Large intestine (tissue), 3 donors: ENCODE data around the gene SNTG2. TPM values are rescaled to one million over a fixed set of nuclear protein-coding genes. Genes with fewer than 3 reads are reported as not detected.

Experiments used
- DNase-seq, 2 donors: peaks; one replicate each; pipeline versions ENCODE4 v3.0.0 to v3.0.0-alpha.2; 2013
- H3K27ac ChIP-seq: one replicate; pipeline ENCODE4 v1.5.1; 2013; ENCODE audit warnings: low read length
- H3K27me3 ChIP-seq: 2 replicates; pipeline ENCODE4 v1.6.1; 2013; ENCODE audit warnings: low read length; ENCODE audit not compliant: control insufficient read depth, insufficient read depth
- H3K36me3 ChIP-seq: 2 replicates; pipeline ENCODE4 v1.6.1; 2013; ENCODE audit warnings: low read length; ENCODE audit not compliant: control insufficient read depth, insufficient read depth
- H3K4me1 ChIP-seq: one replicate; pipeline ENCODE4 v1.6.1; 2013; ENCODE audit warnings: low read length; ENCODE audit not compliant: control insufficient read depth, insufficient read depth
- H3K4me3 ChIP-seq: one replicate; pipeline ENCODE4 v1.5.1; 2013; ENCODE audit warnings: low read length
- H3K9me3 ChIP-seq: one replicate; pipeline ENCODE4 v1.6.1; 2013; ENCODE audit warnings: mild to moderate bottlenecking, low read depth, low read length, moderate library complexity; ENCODE audit not compliant: control insufficient read depth
- WGBS: methylation state at CpG from one replicate; pipeline ENCODE4 v1.1.5; 2013; ENCODE audit warnings: low lambda C conversion rate; ENCODE audit not compliant: insufficient coverage; 5-methylcytosine and 5-hydroxymethylcytosine counted together
- polyA plus RNA-seq: library from polyadenylated mRNA; unstranded; fragments of 120-200 nt; gene quantifications from one replicate; pipeline ENCODE4 v1.2.1, GENCODE V29; 2013

Gene SNTG2
- polyA plus RNA-seq, 1 donor = 0.48 TPM

GRCh38 chr2:1046067-1046466 is 95.4 kb downstream of the SNTG2 start:
- WGBS = 50% methylated on average over 2 of the region's 4 CpGs
- Histone ChIP-seq H3K9me3 (no peaks in the 10 kb centered on the region), H3K4me3 (no peak overlapping the region), H3K27ac (no peak overlapping the region), H3K27me3 (no peaks in the 10 kb centered on the region), H3K36me3 (no peaks in the 10 kb centered on the region), H3K4me1 (no peaks in the 10 kb centered on the region)
- no peak for DNase-seq

- Histone ChIP-seq H3K36me3 (no peaks in the 10 kb centered on the region), H3K4me3 (no peak overlapping the region), H3K4me1 (no peaks in the 10 kb centered on the region), H3K27me3 (no peaks in the 10 kb centered on the region), H3K9me3 (no peaks in the 10 kb centered on the region), H3K27ac (no peak overlapping the region)
- no CpG with 5 or more reads among the region's 1 CpG for WGBS
- no peak for DNase-seq
Observed at GRCh38 chr2:1047485-1047884, 96.8 kb downstream of the SNTG2 start.

GRCh38 chr2:1049691-1050090 is 99.0 kb downstream of the SNTG2 start:
- H3K27me3 ChIP-seq = no peaks in the 10 kb centered on the region
- no peaks in the 10 kb centered on the region for H3K4me1 ChIP-seq
- H3K4me3 ChIP-seq = no peak overlapping the region
- WGBS = 100% methylated on average over 1 of the region's 2 CpGs
- DNase-seq = no peak
- H3K27ac ChIP-seq = no peak overlapping the region
- no peaks in the 10 kb centered on the region for H3K36me3 ChIP-seq
- no peaks in the 10 kb centered on the region for H3K9me3 ChIP-seq

GRCh38 chr2:1051075-1051474 is 100.4 kb downstream of the SNTG2 start:
- Histone ChIP-seq H3K27ac (no peak overlapping the region), H3K4me3 (no peak overlapping the region), H3K27me3 (no peaks in the 10 kb centered on the region), H3K4me1 (no peaks in the 10 kb centered on the region), H3K36me3 (no peaks in the 10 kb centered on the region), H3K9me3 (no peaks in the 10 kb centered on the region)
- DNase-seq = no peak
- WGBS = 51% methylated on average over 3 of the region's 3 CpGs

- WGBS = 92% methylated on average over 2 of the region's 8 CpGs
- Histone ChIP-seq H3K36me3 (no peaks in the 10 kb centered on the region), H3K4me3 (no peak overlapping the region), H3K27me3 (no peaks in the 10 kb centered on the region), H3K27ac (no peak overlapping the region), H3K9me3 (no peaks in the 10 kb centered on the region), H3K4me1 (no peaks in the 10 kb centered on the region)
- DNase-seq = no peak
Observed at GRCh38 chr2:1052771-1053191, 102.1 kb downstream of the SNTG2 start.

- no peaks in the 10 kb centered on the region for H3K27me3 ChIP-seq
- no peaks in the 10 kb centered on the region for H3K9me3 ChIP-seq
- no CpG with 5 or more reads among the region's 8 CpGs for WGBS
- DNase-seq = no peak
- H3K27ac ChIP-seq = no peak overlapping the region
- H3K4me1 ChIP-seq = no peaks in the 10 kb centered on the region
- no peaks in the 10 kb centered on the region for H3K36me3 ChIP-seq
- H3K4me3 ChIP-seq = no peak overlapping the region
Observed at GRCh38 chr2:1053786-1054185, 103.1 kb downstream of the SNTG2 start.

DNA sequence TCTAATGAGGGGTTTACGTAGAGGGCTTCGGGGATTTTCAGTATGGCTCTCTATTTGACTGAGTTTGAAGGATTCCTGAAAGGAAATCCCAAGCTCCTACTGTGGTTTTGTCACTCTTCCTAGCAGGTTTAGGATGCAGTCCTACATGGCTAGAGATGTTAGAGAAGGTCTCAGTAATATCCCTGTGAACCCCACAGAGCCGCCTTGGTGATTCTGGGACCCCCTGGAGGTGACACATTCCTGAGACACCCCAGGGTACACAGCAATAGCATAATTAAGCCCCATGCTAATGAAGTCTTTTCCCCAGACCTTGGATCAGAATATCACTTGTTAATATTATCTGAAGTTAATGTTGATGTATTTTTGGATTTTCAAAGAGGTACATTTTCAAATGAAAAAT is 103.8 kb downstream of the SNTG2 start:
- Histone ChIP-seq H3K4me1 (no peaks in the 10 kb centered on the region), H3K36me3 (no peaks in the 10 kb centered on the region), H3K4me3 (no peak overlapping the region), H3K27me3 (no peaks in the 10 kb centered on the region), H3K9me3 (no peaks in the 10 kb centered on the region), H3K27ac (no peak overlapping the region)
- DNase-seq = no peak
- WGBS = no CpG with 5 or more reads among the region's 3 CpGs

DNA sequence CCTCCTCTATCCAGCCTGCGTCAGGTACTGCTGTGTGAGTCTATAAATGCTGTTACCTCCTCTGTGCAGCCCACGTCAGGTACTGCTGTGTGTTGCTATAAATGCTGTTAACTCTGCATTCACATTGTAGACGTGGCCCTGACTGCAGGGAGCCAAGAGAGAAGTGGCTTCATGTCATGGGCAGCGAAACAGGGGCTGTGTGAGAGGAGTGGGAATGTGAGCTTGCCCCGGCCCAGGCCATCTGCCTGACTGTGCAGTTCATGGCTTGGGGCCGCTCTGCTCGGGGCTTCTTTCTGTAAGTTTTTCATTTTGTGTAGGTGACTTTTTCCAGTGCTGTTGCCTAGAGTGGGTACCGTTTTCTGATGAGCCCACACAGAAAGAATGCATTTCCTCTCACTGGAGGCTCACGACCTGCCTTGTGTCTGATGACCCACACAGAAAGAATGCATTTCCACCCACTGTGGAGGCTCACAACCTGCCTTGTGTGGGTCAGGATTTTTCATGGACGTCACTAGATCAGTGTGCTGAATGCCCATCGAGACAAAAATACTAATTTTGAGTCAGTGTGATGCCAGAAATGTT is 104.5 kb downstream of the SNTG2 start:
- H3K9me3 ChIP-seq = no peaks in the 10 kb centered on the region
- H3K4me3 ChIP-seq = no peak overlapping the region
- H3K4me1 ChIP-seq = no peaks in the 10 kb centered on the region
- no peaks in the 10 kb centered on the region for H3K27me3 ChIP-seq
- H3K27ac ChIP-seq = no peak overlapping the region
- 78% methylated on average over 1 of the region's 11 CpGs for WGBS
- H3K36me3 ChIP-seq = no peaks in the 10 kb centered on the region
- DNase-seq = no peak

DNA sequence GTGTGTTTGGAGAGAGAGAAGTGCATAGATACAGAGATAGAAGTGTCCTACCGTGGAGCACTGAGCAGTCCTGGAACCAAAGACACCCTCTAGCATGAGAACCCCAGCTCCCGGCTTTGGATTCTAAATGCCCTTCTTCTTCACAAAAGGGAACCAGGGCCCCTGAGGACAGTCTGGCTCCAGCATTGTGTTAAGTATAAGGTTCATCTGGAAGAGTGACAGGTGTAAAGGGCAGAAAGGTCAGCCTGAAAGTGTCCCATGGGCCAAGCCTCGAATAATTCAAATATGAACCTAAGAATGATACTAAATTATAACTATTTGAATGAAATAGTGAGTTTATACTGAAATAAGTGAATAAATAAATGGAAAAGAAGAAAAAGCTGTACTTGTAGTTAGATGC is 109.7 kb downstream of the SNTG2 start:
- Histone ChIP-seq H3K27me3 (no peaks in the 10 kb centered on the region), H3K9me3 (no peaks in the 10 kb centered on the region), H3K4me3 (no peak overlapping the region), H3K4me1 (no peaks in the 10 kb centered on the region), H3K27ac (no peak overlapping the region), H3K36me3 (no peaks in the 10 kb centered on the region)
- no peak for DNase-seq
- no CpG with 5 or more reads among the region's 3 CpGs for WGBS

DNA sequence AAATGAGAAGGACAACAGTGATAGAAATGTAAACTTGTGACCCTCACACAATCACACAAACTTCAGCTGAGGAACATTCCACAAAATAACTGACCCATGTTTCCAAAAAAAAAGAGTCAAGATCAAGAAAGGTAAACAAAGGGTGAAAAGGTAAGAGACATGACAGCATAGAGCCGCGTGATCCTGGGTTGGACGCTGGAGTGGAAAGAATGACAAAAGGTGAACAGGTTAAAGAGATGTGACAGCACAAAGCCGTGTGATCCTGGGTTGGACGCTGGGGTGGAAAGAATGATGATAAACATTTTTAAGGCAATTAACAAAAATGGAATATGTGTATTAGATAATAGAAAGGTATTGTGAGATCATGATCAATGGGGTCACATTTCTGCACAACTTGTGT is 110.3 kb downstream of the SNTG2 start:
- Histone ChIP-seq H3K27me3 (no peaks in the 10 kb centered on the region), H3K4me3 (no peak overlapping the region), H3K27ac (no peak overlapping the region), H3K4me1 (no peaks in the 10 kb centered on the region), H3K36me3 (no peaks in the 10 kb centered on the region), H3K9me3 (no peaks in the 10 kb centered on the region)
- 12% methylated on average over 5 of the region's 5 CpGs for WGBS
- no peak for DNase-seq

DNA sequence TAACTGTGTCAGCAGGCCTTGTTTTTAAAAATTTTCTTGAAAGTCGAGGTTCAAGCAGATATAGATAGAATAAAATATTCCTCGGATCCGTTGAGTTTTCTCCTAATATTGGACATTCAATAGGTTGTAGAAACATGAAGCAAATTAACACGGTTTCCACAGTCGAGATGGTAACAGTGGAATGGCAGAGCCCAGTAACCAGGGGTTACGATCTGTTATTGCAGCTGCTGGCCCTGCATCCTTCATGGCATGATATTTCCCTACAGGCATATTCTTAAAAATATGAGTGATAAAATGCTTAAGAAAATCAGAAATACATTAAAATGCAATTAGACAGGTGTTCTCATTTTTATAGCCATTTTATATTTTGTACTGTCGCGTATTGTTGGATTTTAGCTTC is 117.6 kb downstream of the SNTG2 start:
- H3K4me1 ChIP-seq = no peaks in the 10 kb centered on the region
- H3K27ac ChIP-seq = no peak overlapping the region
- 100% methylated on average over 3 of the region's 8 CpGs for WGBS
- H3K9me3 ChIP-seq = no peaks in the 10 kb centered on the region
- DNase-seq = no peak
- H3K27me3 ChIP-seq = no peaks in the 10 kb centered on the region
- no peaks in the 10 kb centered on the region for H3K36me3 ChIP-seq
- H3K4me3 ChIP-seq = no peak overlapping the region
